ENCODE data around the gene SOX6. TPM values are rescaled to one million over a fixed set of nuclear protein-coding genes. Genes with fewer than 3 reads are reported as not detected.

The SOX6 gene
- total RNA-seq, 1 donor from 2014 or later, result 7.6 TPM

- Histone ChIP-seq H3F3A (ENCODE audit: low read depth) (no peaks in the 10 kb centered on the region), H3K4me3 (no peak overlapping the region), H3K4me1 (peaks cover 6% of the 10 kb centered on the region), H2AFZ (replicated peaks) (no peak overlapping the region), H3K9me3 (ENCODE audit: low read depth) (no peaks in the 10 kb centered on the region), H3K27ac (no peak overlapping the region), H3K4me2 (no peak overlapping the region), H3K36me3 (no peaks in the 10 kb centered on the region), H3K9ac (no peak overlapping the region), H4K20me1 (ENCODE audit: low read depth) (no peaks in the 10 kb centered on the region), H3K27me3 (peaks cover 18% of the 10 kb centered on the region), H3K79me2 (ENCODE audit: low read depth) (no peaks in the 10 kb centered on the region)
- Mint-ChIP-seq H3K4me1 (peaks cover 27% of the 10 kb centered on the region), H3K4me3 (no peak overlapping the region), H3K9me3 (no peaks in the 10 kb centered on the region), H3K27me3 (ENCODE audit: insufficient read depth, low read depth) (no peaks in the 10 kb centered on the region), H3K36me3 (no peaks in the 10 kb centered on the region), H3K27ac (no peak overlapping the region)
- no peak for DNase-seq (ENCODE audit: low spot score)
- TF ChIP-seq CTCF (IDR thresholded peaks at IDR 0.05), result no peak
- TF ChIP-seq EZH2 (IDR thresholded peaks at IDR 0.05), result no peak
- TF ChIP-seq EZH2phosphoT487 (IDR thresholded peaks at IDR 0.05), result no peak
Measured at GRCh38 chr11:16357775-16358174, 1.4 kb upstream of the SOX6 start.

GRCh38 chr11:16356761-16357393 lies 531 bp upstream of the SOX6 start:
- H3K27me3 Mint-ChIP-seq (ENCODE audit: insufficient read depth, low read depth), result no peaks in the 10 kb centered on the region
- no peak overlapping the region for H3K4me3 ChIP-seq
- no peak overlapping the region for H3K4me2 ChIP-seq
- H3K4me1 Mint-ChIP-seq, result peaks cover 27% of the 10 kb centered on the region
- H3K36me3 ChIP-seq, result no peaks in the 10 kb centered on the region
- H2AFZ ChIP-seq (replicated peaks), result no peak overlapping the region
- peaks cover 15% of the 10 kb centered on the region for H3K27me3 ChIP-seq
- no peak for DNase-seq (ENCODE audit: low spot score)
- no peak overlapping the region for H3K9ac ChIP-seq
- H4K20me1 ChIP-seq (ENCODE audit: low read depth), result no peaks in the 10 kb centered on the region
- H3K9me3 Mint-ChIP-seq, result no peaks in the 10 kb centered on the region
- no peak overlapping the region for H3K27ac Mint-ChIP-seq
- H3K79me2 ChIP-seq (ENCODE audit: low read depth), result no peaks in the 10 kb centered on the region
- H3K27ac ChIP-seq, result no peak overlapping the region
- H3F3A ChIP-seq (ENCODE audit: low read depth), result no peaks in the 10 kb centered on the region
- H3K4me3 Mint-ChIP-seq, result no peak overlapping the region
- H3K36me3 Mint-ChIP-seq, result no peaks in the 10 kb centered on the region
- peaks cover 6% of the 10 kb centered on the region for H3K4me1 ChIP-seq
- no peak for TF ChIP-seq EZH2phosphoT487 (IDR thresholded peaks at IDR 0.05)
- no peak for TF ChIP-seq CTCF (IDR thresholded peaks at IDR 0.05)
- no peak for TF ChIP-seq EZH2 (IDR thresholded peaks at IDR 0.05)
- H3K9me3 ChIP-seq (ENCODE audit: low read depth), result no peaks in the 10 kb centered on the region

GRCh38 chr11:16352707-16353106 lies 3.6 kb downstream of the SOX6 start:
- Histone ChIP-seq H3K4me2 (no peak overlapping the region), H3K27me3 (peaks cover 35% of the 10 kb centered on the region), H3K4me3 (no peak overlapping the region), H3K9me3 (ENCODE audit: low read depth) (no peaks in the 10 kb centered on the region), H3K36me3 (no peaks in the 10 kb centered on the region), H4K20me1 (ENCODE audit: low read depth) (no peaks in the 10 kb centered on the region), H3K79me2 (ENCODE audit: low read depth) (no peaks in the 10 kb centered on the region), H2AFZ (replicated peaks) (no peak overlapping the region), H3F3A (ENCODE audit: low read depth) (no peaks in the 10 kb centered on the region), H3K4me1 (peaks cover 6% of the 10 kb centered on the region), H3K9ac (no peak overlapping the region), H3K27ac (no peak overlapping the region)
- Mint-ChIP-seq H3K36me3 (no peaks in the 10 kb centered on the region), H3K9me3 (no peaks in the 10 kb centered on the region), H3K4me1 (peaks cover 16% of the 10 kb centered on the region), H3K27me3 (ENCODE audit: insufficient read depth, low read depth) (no peaks in the 10 kb centered on the region), H3K4me3 (no peak overlapping the region), H3K27ac (no peak overlapping the region)
- no peak for TF ChIP-seq CTCF (IDR thresholded peaks at IDR 0.05)
- no peak for TF ChIP-seq EZH2 (IDR thresholded peaks at IDR 0.05)
- DNase-seq (ENCODE audit: low spot score), result no peak
